Stimulated activated CD4-positive, alpha-beta T cell treated with anti-CD3 and anti-CD28 coated beads, Interleukin-2, amount 100 ng/mL, for 4 hours (primary cell): ENCODE results near the gene ETV1.

ENCODE experiments used
- DNase-seq: peaks from one replicate; pipeline ENCODE4 v3.0.0-alpha.2; 2020; ENCODE audit warnings: low read depth

Gene ETV1

DNA sequence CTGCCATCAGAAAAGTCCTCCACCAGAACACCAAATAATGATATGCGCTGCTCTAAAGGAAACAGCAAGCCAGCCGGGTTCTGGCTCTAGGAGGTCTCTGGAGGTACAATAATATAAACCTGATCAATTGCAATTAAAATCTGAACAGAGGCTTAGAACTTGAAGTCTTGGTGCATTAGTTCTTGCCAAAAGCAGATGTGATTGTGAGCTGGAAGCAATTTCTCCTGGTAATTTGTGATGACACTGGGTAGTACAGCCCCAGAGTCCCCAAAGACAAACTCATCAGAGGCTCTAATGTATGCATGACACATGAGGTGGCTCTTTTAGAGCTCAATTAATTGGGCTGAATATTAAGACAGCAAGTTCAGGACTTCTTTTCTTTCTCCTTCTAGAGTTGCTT is 3.3 kb downstream of the ETV1 start:
- no peak for DNase-seq

- DNase-seq, result no peak
Measured at GRCh38 chr7:13984831-13985685, 4.4 kb downstream of the ETV1 start.

GRCh38 chr7:13984061-13984460 is 5.4 kb downstream of the ETV1 start:
- DNase-seq, result no peak

DNA sequence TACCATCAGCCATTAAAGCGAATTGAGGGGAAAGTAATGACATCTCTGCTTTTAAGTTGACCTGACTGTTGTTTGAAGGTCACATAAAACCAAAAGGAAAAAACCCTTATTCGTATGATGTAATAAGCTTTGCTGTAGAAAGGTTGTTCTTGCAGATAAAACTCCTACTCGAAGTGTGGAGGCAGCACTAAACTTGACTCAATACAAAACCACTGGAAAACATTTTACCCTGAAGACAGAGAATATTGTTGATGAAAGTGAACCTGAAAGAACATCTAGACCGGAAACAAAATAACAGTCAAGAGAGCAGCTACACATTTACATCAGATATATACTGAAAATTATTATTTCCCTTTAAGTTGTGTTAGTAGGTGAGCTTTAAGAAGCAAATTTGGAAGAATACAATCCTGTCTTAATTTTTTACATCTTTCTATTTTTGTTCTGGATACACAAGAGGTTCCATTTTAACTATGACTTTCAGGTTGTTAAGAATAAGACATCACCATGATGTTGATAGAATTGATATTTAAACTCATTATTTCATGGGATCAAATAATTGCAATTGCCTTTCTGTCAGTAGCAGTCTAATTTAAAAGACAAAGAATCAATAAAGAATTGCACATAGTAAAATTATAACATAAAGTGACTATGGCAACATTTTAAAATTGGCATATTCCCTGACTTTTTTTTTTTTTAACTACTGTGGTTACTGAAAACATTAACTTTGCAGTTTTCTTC is 6.4 kb downstream of the ETV1 start:
- DNase-seq, result no peak

GRCh38 chr7:13981070-13981469 is 8.4 kb downstream of the ETV1 start:
- no peak for DNase-seq

DNA sequence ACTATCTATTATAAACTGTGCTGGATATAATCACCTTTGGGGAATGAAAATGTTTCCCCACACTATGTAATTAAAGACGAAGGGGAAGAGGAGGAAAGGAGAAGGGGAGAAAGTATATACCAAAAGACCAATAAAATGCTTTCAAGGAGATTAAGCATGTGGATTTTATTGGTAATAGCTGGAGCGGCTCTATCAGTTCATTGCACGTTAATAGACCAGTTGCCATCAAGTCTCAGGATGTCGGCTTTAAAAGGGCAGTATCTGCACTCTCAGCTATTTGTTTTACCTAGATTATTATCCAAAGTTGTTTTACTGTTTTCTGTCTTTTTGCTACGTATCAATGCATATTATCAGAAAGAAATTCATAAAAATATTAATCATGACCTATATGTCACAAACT is 9.0 kb downstream of the ETV1 start:
- no peak for DNase-seq

DNA sequence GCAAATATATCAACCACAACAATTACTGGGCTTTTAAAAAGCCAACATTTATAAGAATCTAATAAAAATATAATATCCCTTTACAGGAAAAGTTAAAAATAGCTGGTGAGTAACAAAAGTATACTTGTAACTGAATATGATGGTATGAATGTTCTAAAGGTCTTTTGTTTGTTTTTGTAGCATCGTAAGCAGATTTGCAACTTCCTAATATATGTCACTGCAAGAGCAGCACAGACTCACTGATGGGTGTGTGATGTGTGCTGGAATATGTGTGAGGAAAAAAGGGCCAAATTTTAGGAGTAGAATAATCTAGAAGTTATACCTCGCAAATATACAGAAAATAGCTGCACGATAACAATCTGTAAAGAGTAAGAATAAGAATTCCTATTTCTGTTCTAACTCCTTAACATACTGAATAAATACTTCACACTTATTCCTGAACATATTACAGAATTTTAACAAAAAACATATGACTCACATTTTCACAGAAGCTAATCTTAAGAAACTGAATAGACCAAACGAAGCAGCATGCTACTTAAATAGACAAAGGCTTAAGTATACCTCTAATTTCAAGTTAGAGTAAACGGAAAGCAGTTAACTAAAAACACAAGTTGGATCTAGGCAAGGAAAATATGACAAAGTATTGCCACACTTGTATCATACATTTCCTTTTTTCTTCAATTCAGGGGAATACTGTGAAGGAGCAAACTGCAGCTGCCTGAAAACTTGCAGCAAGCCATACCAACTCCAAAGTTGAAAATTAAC is 9.6 kb downstream of the ETV1 start:
- no peak for DNase-seq

DNA sequence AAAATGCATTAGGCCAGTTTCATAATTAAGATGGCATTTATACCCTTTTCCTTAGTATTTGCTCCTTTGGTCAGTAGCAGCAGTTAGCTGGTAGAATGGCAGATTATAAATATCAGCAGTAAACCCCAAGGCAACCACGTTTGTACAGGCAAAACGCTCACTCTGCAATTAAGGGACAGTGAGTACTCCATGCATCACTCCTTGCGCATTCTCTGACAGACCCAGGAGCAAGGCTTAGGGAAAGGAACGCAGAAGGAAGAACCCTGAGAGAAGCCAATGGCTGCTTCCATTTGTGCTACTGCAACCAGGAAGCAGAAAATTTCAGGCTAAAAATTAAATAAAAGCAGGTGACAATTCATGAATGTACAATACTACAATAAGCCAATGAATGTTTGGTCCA is 12.9 kb downstream of the ETV1 start:
- no peak for DNase-seq

DNA sequence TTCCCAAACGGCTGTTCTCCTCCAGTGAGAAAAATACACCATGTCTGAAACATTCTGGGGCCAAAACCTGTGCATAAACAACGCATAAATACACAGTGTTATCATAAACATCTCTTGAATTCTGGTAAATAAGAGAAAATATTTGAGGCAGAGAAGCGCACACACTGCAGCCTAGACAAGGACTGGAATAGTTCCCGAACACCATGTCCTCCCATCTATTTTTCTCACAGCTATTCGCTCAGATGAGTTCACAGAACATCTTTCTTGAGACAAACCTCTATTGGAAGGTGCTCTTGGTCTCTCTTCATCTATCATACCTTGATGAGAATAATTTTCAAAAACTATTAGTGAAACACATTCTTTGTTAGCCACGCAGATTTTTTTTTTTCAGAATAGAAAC is 24.4 kb downstream of the ETV1 start:
- DNase-seq, result no peak

- no peak for DNase-seq
Measured at GRCh38 chr7:13963925-13964324, 25.5 kb downstream of the ETV1 start.

GRCh38 chr7:13955494-13955893 is 34.0 kb downstream of the ETV1 start:
- no peak for DNase-seq

GRCh38 chr7:13953368-13953767 is 36.1 kb downstream of the ETV1 start:
- DNase-seq, result no peak

DNA sequence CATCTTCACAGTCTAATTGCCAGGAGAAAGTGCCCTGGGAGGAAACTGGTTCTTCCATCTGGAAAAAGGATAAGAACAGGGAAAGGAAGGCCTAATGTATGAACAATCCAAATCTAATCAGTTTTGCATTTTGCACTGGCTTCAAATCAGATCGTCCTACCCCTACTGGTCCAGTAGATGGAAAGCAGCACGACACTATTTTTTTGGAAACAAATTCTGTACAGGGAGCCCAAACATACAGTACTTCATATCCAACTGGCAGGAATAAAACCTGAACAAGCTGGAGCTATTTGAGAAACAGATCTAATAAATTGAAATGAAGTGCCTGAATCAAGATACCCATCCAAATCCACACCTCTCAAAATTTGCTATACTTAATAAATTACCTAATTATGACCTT is 36.5 kb downstream of the ETV1 start:
- DNase-seq, result no peak

DNA sequence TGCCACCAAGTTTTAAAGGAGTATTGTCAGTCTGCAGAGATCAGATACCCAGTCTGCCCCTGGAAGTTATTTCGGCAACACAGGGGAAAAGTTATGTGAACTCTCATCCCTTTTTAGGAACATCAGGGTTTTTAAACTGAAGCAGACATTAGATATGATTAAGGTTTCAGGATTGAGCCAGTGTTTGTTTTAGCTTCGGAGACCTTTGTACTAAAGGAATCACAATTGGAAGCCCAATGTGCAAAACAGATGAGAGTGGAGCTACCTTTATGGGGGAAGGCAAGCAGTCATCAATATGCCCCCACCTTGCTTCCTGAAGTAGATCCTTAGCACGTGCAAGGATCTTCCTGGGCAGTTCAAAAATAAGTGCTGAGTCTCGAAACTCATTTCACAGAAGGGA is 39.5 kb downstream of the ETV1 start:
- no peak for DNase-seq

GRCh38 chr7:13949445-13949844 is 40.0 kb downstream of the ETV1 start:
- DNase-seq, result no peak

DNA sequence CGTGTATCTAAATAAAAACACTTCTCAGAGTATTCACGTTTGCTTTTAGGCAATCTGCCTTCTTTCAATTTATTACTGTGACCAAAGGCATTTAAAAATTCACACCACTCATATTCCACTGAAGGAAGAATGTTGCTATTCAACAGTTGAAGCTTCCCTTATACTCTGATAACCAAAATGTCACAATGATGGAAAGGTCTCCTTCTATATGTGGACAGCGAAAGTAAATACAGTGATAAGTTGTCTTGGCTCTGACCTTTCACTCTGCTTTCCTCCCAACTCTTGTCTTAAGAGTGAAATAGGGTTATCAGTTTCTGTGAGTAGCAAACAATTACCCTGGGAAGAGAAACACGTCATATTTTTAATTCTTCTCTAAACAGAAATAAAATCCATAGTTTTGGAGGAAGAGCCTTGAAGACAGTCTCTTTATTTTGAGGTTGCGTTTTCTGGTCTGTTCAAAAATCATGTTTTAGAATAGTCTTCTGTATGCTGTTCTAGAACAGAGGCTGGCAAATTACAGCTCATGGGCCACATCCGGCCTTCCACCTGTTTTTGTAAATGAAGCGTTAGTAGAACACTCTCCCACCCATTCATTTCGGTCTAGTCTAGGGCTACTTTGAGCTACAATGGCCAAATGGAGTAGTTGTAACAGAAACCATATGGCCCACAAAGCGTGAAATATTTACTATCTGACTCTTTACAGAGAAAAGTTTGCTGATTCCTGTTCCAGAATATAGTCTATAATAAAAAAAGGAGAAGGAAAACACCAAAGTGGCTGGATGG is 41.3 kb downstream of the ETV1 start:
- DNase-seq, result no peak

DNA sequence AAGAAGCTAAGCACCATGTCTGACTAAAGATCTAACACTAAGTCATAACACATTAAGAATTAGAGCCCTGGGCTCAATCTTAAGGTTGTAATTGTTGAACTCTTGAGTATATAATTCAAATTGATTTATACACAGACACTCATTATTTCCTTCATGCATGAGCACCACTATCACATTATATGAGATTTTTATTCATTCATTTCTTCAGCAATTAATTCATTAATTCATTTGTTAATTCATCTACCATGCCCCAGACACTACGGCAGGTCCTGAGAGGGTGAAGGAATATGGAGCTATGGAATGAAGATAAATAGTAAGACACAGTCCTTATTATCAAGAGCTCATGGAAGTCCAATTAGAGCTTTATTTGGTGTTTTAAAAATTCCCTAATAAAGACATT is 41.9 kb downstream of the ETV1 start:
- DNase-seq, result no peak

GRCh38 chr7:13946181-13946580 is 43.3 kb downstream of the ETV1 start:
- no peak for DNase-seq

GRCh38 chr7:13945670-13946069 is 43.8 kb downstream of the ETV1 start:
- DNase-seq, result no peak

GRCh38 chr7:13933536-13933935 is 55.9 kb downstream of the ETV1 start:
- no peak for DNase-seq

DNA sequence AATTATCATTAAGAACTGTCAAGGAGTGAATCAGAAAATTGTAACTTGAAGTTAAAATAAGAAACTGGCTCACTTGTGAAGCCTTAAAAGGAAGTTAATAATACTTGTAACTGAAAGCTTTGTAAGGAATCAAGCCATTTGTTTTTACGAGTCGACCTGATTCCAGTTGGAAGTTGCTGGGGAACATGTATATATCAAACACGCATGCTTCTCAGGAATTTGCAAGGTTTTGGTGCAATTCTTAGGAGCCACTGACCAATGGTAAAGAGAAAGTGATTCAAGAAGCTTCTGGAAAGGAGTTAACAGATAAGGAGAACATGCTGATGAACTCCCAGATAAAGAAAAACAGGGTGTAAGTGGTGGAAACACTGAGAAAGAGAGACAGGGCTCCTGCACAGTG is 56.4 kb downstream of the ETV1 start:
- DNase-seq, result no peak

DNA sequence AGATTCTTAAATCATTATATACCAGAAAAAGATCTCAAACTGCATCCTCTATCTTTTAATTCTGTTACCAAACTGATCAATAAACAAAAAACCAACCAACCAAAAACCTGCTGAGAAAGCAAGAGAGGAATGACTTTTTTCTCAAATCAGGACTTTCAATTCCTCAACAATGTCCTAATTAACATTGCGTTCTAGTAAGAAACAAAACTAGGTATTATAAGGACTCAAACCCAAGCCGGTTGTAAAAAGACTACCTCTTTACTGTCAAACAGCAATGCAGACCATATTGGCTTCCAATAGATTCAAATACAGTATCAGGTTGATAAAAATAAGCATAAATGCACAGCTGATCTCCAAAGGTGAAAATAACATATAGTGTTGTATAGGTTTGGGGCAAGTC is 57.3 kb downstream of the ETV1 start:
- no peak for DNase-seq
